ENCODE data around the gene DIS3L2. TPM values are rescaled to one million over a fixed set of nuclear protein-coding genes. Genes with fewer than 3 reads are reported as not detected.

DIS3L2 gene
- total RNA-seq, 2 experiments from 2014 or later: 20.2 to 20.6 TPM

GRCh38 chr2:232299927-232300674, 338.6 kb downstream of the DIS3L2 start:
- Histone ChIP-seq H3K36me3 (ENCODE audit: insufficient read depth, low read length) (no peaks in the 10 kb centered on the region), H3K4me2 (ENCODE audit: low read length) (no peak overlapping the region), H3K4me1 (ENCODE audit: insufficient read depth, low read length, poor library complexity, severe bottlenecking) (no peaks in the 10 kb centered on the region), H3K9me2 (ENCODE audit: insufficient read depth, low read length) (no peaks in the 10 kb centered on the region), H3K27ac (ENCODE audit: low read depth, low read length, poor library complexity, severe bottlenecking) (no peak overlapping the region), H4K20me1 (ENCODE audit: insufficient read depth, low read length) (no peaks in the 10 kb centered on the region), H3K4me3 (ENCODE audit: low read depth, low read length, poor library complexity, severe bottlenecking) (no peak overlapping the region), H3K9me3 (ENCODE audit: low read length) (no peaks in the 10 kb centered on the region), H3K79me2 (ENCODE audit: insufficient read depth, low read depth, low read length) (no peaks in the 10 kb centered on the region), H2AFZ (ENCODE audit: low read length) (no peak overlapping the region)
- TF ChIP-seq CTCF (conservative IDR thresholded peaks at IDR 0.05; ENCODE audit: low read length) (no peak), EZH2phosphoT487 (IDR thresholded peaks at IDR 0.05; ENCODE audit: borderline replicate concordance, low read depth, low read length) (no peak)
- intact Hi-C loops (cut with micrococcal nuclease; ENCODE audit: unreplicated experiment): loop anchor here (10.0 kb wide), 1 partner anchor 155 kb away; no protein-coding TSS in a partner anchor
- DNase-seq (ENCODE audit: low spot score): no peak
- CTCF ChIA-PET (ENCODE audit: unreplicated experiment): no interaction called here
- no TSS peak for BruUV-seq (replicated peaks)
- POLR2A ChIA-PET: no interaction called here

GRCh38 chr2:232300894-232301387, 339.4 kb downstream of the DIS3L2 start:
- ChIA-PET POLR2A (interaction anchor here (0.6 to 0.7 kb wide), 4 partner anchors 16 to 355 kb away, joined by 3 to 7 read pairs (median 4); no protein-coding TSS in a partner anchor), CTCF (ENCODE audit: unreplicated experiment) (no interaction called here)
- TF ChIP-seq CTCF (conservative IDR thresholded peaks at IDR 0.05; ENCODE audit: low read length) (no peak), EZH2phosphoT487 (IDR thresholded peaks at IDR 0.05; ENCODE audit: borderline replicate concordance, low read depth, low read length) (no peak)
- DNase-seq (ENCODE audit: low spot score): no peak
- no peak overlapping the region for H3K4me3 ChIP-seq (ENCODE audit: low read depth, low read length, poor library complexity, severe bottlenecking)
- H3K4me1 ChIP-seq (ENCODE audit: insufficient read depth, low read length, poor library complexity, severe bottlenecking): no peaks in the 10 kb centered on the region
- no TSS peak for BruUV-seq (replicated peaks)
- no peak overlapping the region for H2AFZ ChIP-seq (ENCODE audit: low read length)
- no peaks in the 10 kb centered on the region for H4K20me1 ChIP-seq (ENCODE audit: insufficient read depth, low read length)
- H3K79me2 ChIP-seq (ENCODE audit: insufficient read depth, low read depth, low read length): no peaks in the 10 kb centered on the region
- H3K36me3 ChIP-seq (ENCODE audit: insufficient read depth, low read length): no peaks in the 10 kb centered on the region
- no peaks in the 10 kb centered on the region for H3K9me3 ChIP-seq (ENCODE audit: low read length)
- no peak overlapping the region for H3K27ac ChIP-seq (ENCODE audit: low read depth, low read length, poor library complexity, severe bottlenecking)
- intact Hi-C loops (cut with micrococcal nuclease; ENCODE audit: unreplicated experiment): no loop called here
- no peaks in the 10 kb centered on the region for H3K9me2 ChIP-seq (ENCODE audit: insufficient read depth, low read length)
- no peak overlapping the region for H3K4me2 ChIP-seq (ENCODE audit: low read length)

GRCh38 chr2:232304236-232304635, 342.7 kb downstream of the DIS3L2 start:
- H4K20me1 ChIP-seq (ENCODE audit: insufficient read depth, low read length): no peaks in the 10 kb centered on the region
- CTCF ChIA-PET (ENCODE audit: unreplicated experiment): no interaction called here
- H3K4me2 ChIP-seq (ENCODE audit: low read length): no peak overlapping the region
- no peak overlapping the region for H3K4me3 ChIP-seq (ENCODE audit: low read depth, low read length, poor library complexity, severe bottlenecking)
- POLR2A ChIA-PET: no interaction called here
- no peak overlapping the region for H2AFZ ChIP-seq (ENCODE audit: low read length)
- no peaks in the 10 kb centered on the region for H3K9me2 ChIP-seq (ENCODE audit: insufficient read depth, low read length)
- no peaks in the 10 kb centered on the region for H3K36me3 ChIP-seq (ENCODE audit: insufficient read depth, low read length)
- no peaks in the 10 kb centered on the region for H3K79me2 ChIP-seq (ENCODE audit: insufficient read depth, low read depth, low read length)
- H3K9me3 ChIP-seq (ENCODE audit: low read length): no peaks in the 10 kb centered on the region
- no peak overlapping the region for H3K27ac ChIP-seq (ENCODE audit: low read depth, low read length, poor library complexity, severe bottlenecking)
- TF ChIP-seq EZH2phosphoT487 (IDR thresholded peaks at IDR 0.05; ENCODE audit: borderline replicate concordance, low read depth, low read length): no peak
- TF ChIP-seq CTCF (conservative IDR thresholded peaks at IDR 0.05; ENCODE audit: low read length): no peak
- intact Hi-C loops (cut with micrococcal nuclease; ENCODE audit: unreplicated experiment): no loop called here
- H3K4me1 ChIP-seq (ENCODE audit: insufficient read depth, low read length, poor library complexity, severe bottlenecking): no peaks in the 10 kb centered on the region
- no TSS peak for BruUV-seq (replicated peaks)
- DNase-seq (ENCODE audit: low spot score): no peak

Measured in OCI-LY7 (cell line).